ENCODE data around the gene CNIH3.

DNA sequence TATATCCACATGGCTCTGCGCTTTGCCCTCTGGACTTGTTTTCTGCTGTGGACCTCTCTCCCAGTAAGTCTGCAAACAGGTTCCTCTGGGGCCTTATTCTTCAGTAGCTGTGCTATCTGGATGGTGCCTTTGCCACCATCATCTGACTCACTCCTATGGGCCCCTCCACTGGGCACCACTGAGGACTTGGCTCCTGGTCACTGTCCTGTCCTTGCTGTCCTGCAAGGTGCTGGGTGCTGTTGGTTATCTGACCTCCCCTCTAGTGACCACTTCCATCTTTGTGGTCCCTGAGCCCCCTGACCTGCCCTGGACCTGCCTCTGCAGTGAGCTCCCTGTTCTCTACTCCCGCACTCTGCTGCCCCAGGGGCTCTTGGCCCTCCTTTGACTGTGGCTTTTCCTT, 6.7 kb downstream of the CNIH3 start:
- TF ChIP-seq CTCF (IDR thresholded peaks at IDR 0.05) (no peak), POLR2AphosphoS5 (IDR thresholded peaks at IDR 0.05) (no peak), POLR2A (IDR thresholded peaks at IDR 0.05) (no peak)

Measured in breast epithelium (tissue), 3 donors.